Measurements from ENCODE around the gene FHOD3. TPM values are rescaled to one million over a fixed set of nuclear protein-coding genes. Genes with fewer than 3 reads are reported as not detected.

Gene FHOD3
- total RNA-seq, 1 experiment from 2014 or later, result 22.7 TPM

- POLR2A ChIA-PET, result no interaction called here
- in situ Hi-C loops (cut with HindIII; ENCODE audit: low pct_unique_long_range_greater_than_20kb, low sequenced_read_pairs), result no loop called here
- ATAC-seq (no peak), DNase-seq (ENCODE audit: low read depth, low spot score) (no peak)
- Histone ChIP-seq H3K27me3 (ENCODE audit: control insufficient read depth, insufficient read depth, low read length) (no peaks in the 10 kb centered on the region), H3K9me3 (ENCODE audit: control insufficient read depth, insufficient read depth, low read depth, low read length) (no peaks in the 10 kb centered on the region), H3K27ac (ENCODE audit: low read length) (no peak overlapping the region), H3K4me3 (ENCODE audit: low read depth in 2 of 2, low read length in 2 of 2) (no peak overlapping the region), H3K36me3 (ENCODE audit: control insufficient read depth, insufficient read depth, low read length) (no peaks in the 10 kb centered on the region), H3K4me1 (ENCODE audit: control insufficient read depth, insufficient read depth, low read length) (peaks cover 3% of the 10 kb centered on the region; the same call in 1 of the 2 replicates)
- intact Hi-C loops (cut with micrococcal nuclease; ENCODE audit: unreplicated experiment), result no loop called here
- TF ChIP-seq POLR2AphosphoS5 (IDR thresholded peaks at IDR 0.05; ENCODE audit: low read depth, low read length), result no peak
- BruUV-seq (replicated peaks), result no TSS peak
- CTCF ChIA-PET, result no interaction called here
Observed at GRCh38 chr18:36527740-36528455, 230.4 kb downstream of the FHOD3 start.

GRCh38 chr18:36529747-36530146, 232.2 kb downstream of the FHOD3 start:
- DNase-seq (ENCODE audit: low read depth, low spot score) (no peak), ATAC-seq (no peak)
- ChIA-PET CTCF (no interaction called here), POLR2A (no interaction called here)
- H3K36me3 ChIP-seq (ENCODE audit: control insufficient read depth, insufficient read depth, low read length), result no peaks in the 10 kb centered on the region
- H3K4me1 ChIP-seq (ENCODE audit: control insufficient read depth, insufficient read depth, low read length), result peaks cover 3% of the 10 kb centered on the region; the same call in 1 of the 2 replicates
- H3K27me3 ChIP-seq (ENCODE audit: control insufficient read depth, insufficient read depth, low read length), result no peaks in the 10 kb centered on the region
- intact Hi-C loops (cut with micrococcal nuclease; ENCODE audit: unreplicated experiment), result no loop called here
- H3K4me3 ChIP-seq (ENCODE audit: low read depth in 2 of 2, low read length in 2 of 2), result no peak overlapping the region
- no peak overlapping the region for H3K27ac ChIP-seq (ENCODE audit: low read length)
- in situ Hi-C loops (cut with HindIII; ENCODE audit: low pct_unique_long_range_greater_than_20kb, low sequenced_read_pairs), result no loop called here
- H3K9me3 ChIP-seq (ENCODE audit: control insufficient read depth, insufficient read depth, low read depth, low read length), result no peaks in the 10 kb centered on the region
- no peak for TF ChIP-seq POLR2AphosphoS5 (IDR thresholded peaks at IDR 0.05; ENCODE audit: low read depth, low read length)
- TF ChIP-seq, protein P1, sequence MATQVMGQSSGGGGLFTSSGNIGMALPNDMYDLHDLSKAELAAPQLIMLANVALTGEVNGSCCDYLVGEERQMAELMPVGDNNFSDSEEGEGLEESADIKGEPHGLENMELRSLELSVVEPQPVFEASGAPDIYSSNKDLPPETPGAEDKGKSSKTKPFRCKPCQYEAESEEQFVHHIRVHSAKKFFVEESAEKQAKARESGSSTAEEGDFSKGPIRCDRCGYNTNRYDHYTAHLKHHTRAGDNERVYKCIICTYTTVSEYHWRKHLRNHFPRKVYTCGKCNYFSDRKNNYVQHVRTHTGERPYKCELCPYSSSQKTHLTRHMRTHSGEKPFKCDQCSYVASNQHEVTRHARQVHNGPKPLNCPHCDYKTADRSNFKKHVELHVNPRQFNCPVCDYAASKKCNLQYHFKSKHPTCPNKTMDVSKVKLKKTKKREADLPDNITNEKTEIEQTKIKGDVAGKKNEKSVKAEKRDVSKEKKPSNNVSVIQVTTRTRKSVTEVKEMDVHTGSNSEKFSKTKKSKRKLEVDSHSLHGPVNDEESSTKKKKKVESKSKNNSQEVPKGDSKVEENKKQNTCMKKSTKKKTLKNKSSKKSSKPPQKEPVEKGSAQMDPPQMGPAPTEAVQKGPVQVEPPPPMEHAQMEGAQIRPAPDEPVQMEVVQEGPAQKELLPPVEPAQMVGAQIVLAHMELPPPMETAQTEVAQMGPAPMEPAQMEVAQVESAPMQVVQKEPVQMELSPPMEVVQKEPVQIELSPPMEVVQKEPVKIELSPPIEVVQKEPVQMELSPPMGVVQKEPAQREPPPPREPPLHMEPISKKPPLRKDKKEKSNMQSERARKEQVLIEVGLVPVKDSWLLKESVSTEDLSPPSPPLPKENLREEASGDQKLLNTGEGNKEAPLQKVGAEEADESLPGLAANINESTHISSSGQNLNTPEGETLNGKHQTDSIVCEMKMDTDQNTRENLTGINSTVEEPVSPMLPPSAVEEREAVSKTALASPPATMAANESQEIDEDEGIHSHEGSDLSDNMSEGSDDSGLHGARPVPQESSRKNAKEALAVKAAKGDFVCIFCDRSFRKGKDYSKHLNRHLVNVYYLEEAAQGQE (IDR thresholded peaks at IDR 0.05; ENCODE audit: insufficient read depth in 1 of 2, low read depth in 2 of 2, low read length in 1 of 2), result no peak
- no peak for TF ChIP-seq CTCF (IDR thresholded peaks at IDR 0.05)
- TF ChIP-seq TCF7L2 (IDR thresholded peaks at IDR 0.05; ENCODE audit: low read depth, low read length), result no peak
- TF ChIP-seq SIN3A (IDR thresholded peaks at IDR 0.05; ENCODE audit: borderline replicate concordance, insufficient read depth, low read depth, low read length), result no peak
- BruUV-seq (replicated peaks), result no TSS peak

- ChIA-PET POLR2A (no interaction called here), CTCF (no interaction called here)
- Histone ChIP-seq H3K27ac (ENCODE audit: low read length) (no peak overlapping the region), H3K27me3 (ENCODE audit: control insufficient read depth, insufficient read depth, low read length) (no peaks in the 10 kb centered on the region), H3K36me3 (ENCODE audit: control insufficient read depth, insufficient read depth, low read length) (no peaks in the 10 kb centered on the region), H3K4me3 (ENCODE audit: low read depth in 2 of 2, low read length in 2 of 2) (no peak overlapping the region), H3K9me3 (ENCODE audit: control insufficient read depth, insufficient read depth, low read depth, low read length) (no peaks in the 10 kb centered on the region), H3K4me1 (ENCODE audit: control insufficient read depth, insufficient read depth, low read length) (peaks cover 3% of the 10 kb centered on the region; the same call in 1 of the 2 replicates)
- in situ Hi-C loops (cut with HindIII; ENCODE audit: low pct_unique_long_range_greater_than_20kb, low sequenced_read_pairs) (no loop called here), intact Hi-C loops (cut with micrococcal nuclease; ENCODE audit: unreplicated experiment) (no loop called here)
- DNase-seq (ENCODE audit: low read depth, low spot score) (no peak), ATAC-seq (no peak)
- BruUV-seq (replicated peaks), result no TSS peak
- TF ChIP-seq SIN3A (IDR thresholded peaks at IDR 0.05; ENCODE audit: borderline replicate concordance, insufficient read depth, low read depth, low read length) (no peak), TCF7L2 (IDR thresholded peaks at IDR 0.05; ENCODE audit: low read depth, low read length) (no peak), CTCF (IDR thresholded peaks at IDR 0.05) (no peak), POLR2AphosphoS5 (IDR thresholded peaks at IDR 0.05; ENCODE audit: low read depth, low read length) (no peak)
- TF ChIP-seq, protein P1 (IDR thresholded peaks at IDR 0.05; ENCODE audit: insufficient read depth in 1 of 2, low read depth in 2 of 2, low read length in 1 of 2), result no peak
Observed at GRCh38 chr18:36530676-36531405, 233.3 kb downstream of the FHOD3 start.

Data from Panc1 (cell line).